ACC112 (cell line): Measurements from ENCODE around the gene FAM83E.

Experiments used
- H2AFZ ChIP-seq: fragments of 200-600 bp; sonication (generic); one replicate; pipeline ENCODE4 v1.6.0; 2017; ENCODE audit warnings: antibody characterized with exemption, low read length; ENCODE audit not compliant: unreplicated experiment
- H3K27ac ChIP-seq: fragments of 200-600 bp; sonication (generic); 2 replicates; pipeline ENCODE4 v1.5.1; 2014; ENCODE audit warnings: low read depth, mild to moderate bottlenecking, antibody characterized with exemption, low read length, moderate library complexity
- H3K27me3 ChIP-seq: fragments of 200-600 bp; sonication (generic); 2 replicates; pipeline ENCODE4 v1.6.1; 2014; ENCODE audit warnings: mild to moderate bottlenecking, antibody characterized with exemption, low read length, moderate library complexity, mixed read lengths; ENCODE audit not compliant: insufficient read depth
- H3K36me3 ChIP-seq: fragments of 200-600 bp; sonication (generic); 2 replicates; pipeline ENCODE4 v1.6.1; 2016; ENCODE audit warnings: mild to moderate bottlenecking, antibody characterized with exemption, low read length, moderate library complexity, mixed read lengths; ENCODE audit not compliant: insufficient read depth
- H3K4me1 ChIP-seq: fragments of 200-600 bp; sonication (generic); one replicate; pipeline ENCODE4 v1.6.1; 2016; ENCODE audit warnings: low read length, mixed read lengths; ENCODE audit not compliant: insufficient read depth, unreplicated experiment, control insufficient read depth
- H3K4me3 ChIP-seq: fragments of 200-600 bp; sonication (generic); 2 replicates; pipeline ENCODE4 v1.5.1; 2014; ENCODE audit warnings: mild to moderate bottlenecking, low read depth, low read length
- H3K79me2 ChIP-seq: fragments of 200-600 bp; sonication (generic); one replicate; pipeline ENCODE4 v1.6.0; 2016; ENCODE audit warnings: low read length; ENCODE audit not compliant: control insufficient read depth, unreplicated experiment, insufficient read depth

The FAM83E gene

GRCh38 chr19:48617146-48617937 lies 2.5 kb upstream of the FAM83E start:
- H3K4me1 ChIP-seq = peaks cover 10% of the 10 kb centered on the region
- H3K36me3 ChIP-seq = peaks cover 18% of the 10 kb centered on the region; the same call in 1 of the 2 replicates
- H3K27me3 ChIP-seq = no peaks in the 10 kb centered on the region
- H3K79me2 ChIP-seq = peaks cover 43% of the 10 kb centered on the region
- no peak overlapping the region for H2AFZ ChIP-seq
- H3K27ac ChIP-seq = no peak overlapping the region
- H3K4me3 ChIP-seq = peak overlapping the region; percentile 94

GRCh38 chr19:48616491-48617056 lies 1.7 kb upstream of the FAM83E start:
- peaks cover 18% of the 10 kb centered on the region; the same call in 1 of the 2 replicates for H3K36me3 ChIP-seq
- peak overlapping the region; percentile 94 for H3K4me3 ChIP-seq
- H3K79me2 ChIP-seq = peaks cover 42% of the 10 kb centered on the region
- H3K4me1 ChIP-seq = peaks cover 10% of the 10 kb centered on the region
- H3K27ac ChIP-seq = no peak overlapping the region
- no peak overlapping the region for H2AFZ ChIP-seq
- no peaks in the 10 kb centered on the region for H3K27me3 ChIP-seq

GRCh38 chr19:48616041-48616436 lies 1.2 kb upstream of the FAM83E start:
- Histone ChIP-seq H3K36me3 (peaks cover 18% of the 10 kb centered on the region; the same call in 1 of the 2 replicates), H3K79me2 (peaks cover 42% of the 10 kb centered on the region), H3K4me3 (no peak overlapping the region), H3K27me3 (no peaks in the 10 kb centered on the region), H2AFZ (no peak overlapping the region), H3K4me1 (peaks cover 10% of the 10 kb centered on the region), H3K27ac (no peak overlapping the region)

GRCh38 chr19:48615231-48616040 lies 560 bp upstream of the FAM83E start:
- H3K36me3 ChIP-seq = peaks cover 18% of the 10 kb centered on the region; the same call in 1 of the 2 replicates
- H3K79me2 ChIP-seq = peaks cover 42% of the 10 kb centered on the region
- no peak overlapping the region for H3K27ac ChIP-seq
- H3K27me3 ChIP-seq = no peaks in the 10 kb centered on the region
- H3K4me1 ChIP-seq = peaks cover 10% of the 10 kb centered on the region
- no peak overlapping the region for H3K4me3 ChIP-seq
- H2AFZ ChIP-seq = no peak overlapping the region

GRCh38 chr19:48613852-48614435 lies 932 bp downstream of the FAM83E start:
- Histone ChIP-seq H3K4me1 (peaks cover 5% of the 10 kb centered on the region), H3K36me3 (peaks cover 18% of the 10 kb centered on the region; the same call in 1 of the 2 replicates), H2AFZ (no peak overlapping the region), H3K79me2 (peaks cover 32% of the 10 kb centered on the region), H3K4me3 (no peak overlapping the region), H3K27me3 (no peaks in the 10 kb centered on the region), H3K27ac (no peak overlapping the region)

- H3K27ac ChIP-seq = no peak overlapping the region
- no peak overlapping the region for H3K4me3 ChIP-seq
- no peak overlapping the region for H2AFZ ChIP-seq
- peaks cover 5% of the 10 kb centered on the region for H3K4me1 ChIP-seq
- peaks cover 25% of the 10 kb centered on the region for H3K79me2 ChIP-seq
- H3K27me3 ChIP-seq = no peaks in the 10 kb centered on the region
- peaks cover 16% of the 10 kb centered on the region; the same call in 1 of the 2 replicates for H3K36me3 ChIP-seq
Measured at GRCh38 chr19:48613024-48613851, 1.6 kb downstream of the FAM83E start.

- Histone ChIP-seq H3K4me3 (no peak overlapping the region), H3K27me3 (no peaks in the 10 kb centered on the region), H3K36me3 (peaks cover 2% of the 10 kb centered on the region; the same call in 1 of the 2 replicates), H2AFZ (no peak overlapping the region), H3K27ac (no peak overlapping the region), H3K79me2 (peaks cover 11% of the 10 kb centered on the region), H3K4me1 (peaks cover under 1% of the 10 kb centered on the region)
Measured at GRCh38 chr19:48611872-48612271, 3.0 kb downstream of the FAM83E start.

GRCh38 chr19:48609571-48610108 lies 5.2 kb downstream of the FAM83E start:
- H3K27ac ChIP-seq = no peak overlapping the region
- no peak overlapping the region for H2AFZ ChIP-seq
- H3K4me1 ChIP-seq = no peaks in the 10 kb centered on the region
- no peak overlapping the region for H3K4me3 ChIP-seq
- no peaks in the 10 kb centered on the region for H3K36me3 ChIP-seq
- H3K79me2 ChIP-seq = no peaks in the 10 kb centered on the region
- H3K27me3 ChIP-seq = no peaks in the 10 kb centered on the region

GRCh38 chr19:48608798-48609263 lies 6.0 kb downstream of the FAM83E start:
- no peaks in the 10 kb centered on the region for H3K79me2 ChIP-seq
- H3K27me3 ChIP-seq = no peaks in the 10 kb centered on the region
- H3K27ac ChIP-seq = no peak overlapping the region
- H2AFZ ChIP-seq = no peak overlapping the region
- no peaks in the 10 kb centered on the region for H3K36me3 ChIP-seq
- H3K4me3 ChIP-seq = no peak overlapping the region
- H3K4me1 ChIP-seq = no peaks in the 10 kb centered on the region
